Fibroblast of mammary gland (primary cell): ENCODE results near the gene KCP.

ENCODE experiments used
- DNase-seq: peaks from one replicate; pipeline ENCODE4 v3.0.0-alpha.2; 2010; ENCODE audit warnings: low read depth
- H3K4me3 ChIP-seq: 2 replicates; pipeline ENCODE4 v1.5.1; 2011; ENCODE audit warnings: low read depth, mild to moderate bottlenecking, low read length, moderate library complexity; ENCODE audit not compliant: control insufficient read depth
- TF ChIP-seq, protein P1 (sequence below): conservative IDR thresholded peaks from 2 replicates; pipeline ENCODE4 v1.5.1; 2011; ENCODE audit warnings: low read depth, low read length, inconsistent platforms; ENCODE audit not compliant: control insufficient read depth, insufficient read depth

Gene KCP

DNA sequence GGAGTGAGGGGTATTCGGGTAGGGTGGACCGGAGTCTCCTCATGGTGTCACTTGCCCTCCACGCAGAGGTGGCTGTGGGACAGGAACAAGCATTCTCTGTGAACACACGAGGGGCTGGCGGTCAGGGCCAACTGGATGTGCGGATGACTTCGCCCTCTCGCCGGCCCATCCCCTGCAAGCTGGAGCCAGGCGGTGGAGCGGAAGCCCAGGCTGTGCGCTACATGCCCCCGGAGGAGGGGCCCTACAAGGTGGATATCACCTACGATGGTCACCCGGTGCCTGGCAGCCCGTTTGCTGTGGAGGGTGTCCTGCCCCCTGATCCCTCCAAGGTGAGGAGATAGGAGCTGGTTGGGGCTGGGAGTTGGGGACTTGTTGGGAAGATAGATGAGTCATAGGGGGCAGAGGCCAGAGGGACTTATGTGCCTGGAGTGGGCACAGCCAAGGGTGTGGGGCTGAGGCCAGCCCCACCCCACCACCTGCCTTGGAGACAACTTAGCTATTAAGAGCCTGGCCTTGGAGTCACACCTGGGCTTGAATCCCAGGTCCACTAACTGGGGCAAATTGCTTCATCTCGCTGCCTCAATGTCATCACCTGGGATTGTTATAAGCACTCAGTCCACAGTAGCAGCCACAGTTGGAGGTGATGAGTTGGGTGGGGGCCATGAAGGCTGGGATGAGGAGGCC, 66.4 kb downstream of the KCP start:
- no peak overlapping the region for H3K4me3 ChIP-seq
- TF ChIP-seq, protein P1, sequence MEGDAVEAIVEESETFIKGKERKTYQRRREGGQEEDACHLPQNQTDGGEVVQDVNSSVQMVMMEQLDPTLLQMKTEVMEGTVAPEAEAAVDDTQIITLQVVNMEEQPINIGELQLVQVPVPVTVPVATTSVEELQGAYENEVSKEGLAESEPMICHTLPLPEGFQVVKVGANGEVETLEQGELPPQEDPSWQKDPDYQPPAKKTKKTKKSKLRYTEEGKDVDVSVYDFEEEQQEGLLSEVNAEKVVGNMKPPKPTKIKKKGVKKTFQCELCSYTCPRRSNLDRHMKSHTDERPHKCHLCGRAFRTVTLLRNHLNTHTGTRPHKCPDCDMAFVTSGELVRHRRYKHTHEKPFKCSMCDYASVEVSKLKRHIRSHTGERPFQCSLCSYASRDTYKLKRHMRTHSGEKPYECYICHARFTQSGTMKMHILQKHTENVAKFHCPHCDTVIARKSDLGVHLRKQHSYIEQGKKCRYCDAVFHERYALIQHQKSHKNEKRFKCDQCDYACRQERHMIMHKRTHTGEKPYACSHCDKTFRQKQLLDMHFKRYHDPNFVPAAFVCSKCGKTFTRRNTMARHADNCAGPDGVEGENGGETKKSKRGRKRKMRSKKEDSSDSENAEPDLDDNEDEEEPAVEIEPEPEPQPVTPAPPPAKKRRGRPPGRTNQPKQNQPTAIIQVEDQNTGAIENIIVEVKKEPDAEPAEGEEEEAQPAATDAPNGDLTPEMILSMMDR, result no peak
- DNase-seq, result no peak

GRCh38 chr7:128842674-128843641, 67.6 kb downstream of the KCP start:
- DNase-seq, result no peak
- H3K4me3 ChIP-seq, result no peak overlapping the region
- TF ChIP-seq, protein P1, result no peak

DNA sequence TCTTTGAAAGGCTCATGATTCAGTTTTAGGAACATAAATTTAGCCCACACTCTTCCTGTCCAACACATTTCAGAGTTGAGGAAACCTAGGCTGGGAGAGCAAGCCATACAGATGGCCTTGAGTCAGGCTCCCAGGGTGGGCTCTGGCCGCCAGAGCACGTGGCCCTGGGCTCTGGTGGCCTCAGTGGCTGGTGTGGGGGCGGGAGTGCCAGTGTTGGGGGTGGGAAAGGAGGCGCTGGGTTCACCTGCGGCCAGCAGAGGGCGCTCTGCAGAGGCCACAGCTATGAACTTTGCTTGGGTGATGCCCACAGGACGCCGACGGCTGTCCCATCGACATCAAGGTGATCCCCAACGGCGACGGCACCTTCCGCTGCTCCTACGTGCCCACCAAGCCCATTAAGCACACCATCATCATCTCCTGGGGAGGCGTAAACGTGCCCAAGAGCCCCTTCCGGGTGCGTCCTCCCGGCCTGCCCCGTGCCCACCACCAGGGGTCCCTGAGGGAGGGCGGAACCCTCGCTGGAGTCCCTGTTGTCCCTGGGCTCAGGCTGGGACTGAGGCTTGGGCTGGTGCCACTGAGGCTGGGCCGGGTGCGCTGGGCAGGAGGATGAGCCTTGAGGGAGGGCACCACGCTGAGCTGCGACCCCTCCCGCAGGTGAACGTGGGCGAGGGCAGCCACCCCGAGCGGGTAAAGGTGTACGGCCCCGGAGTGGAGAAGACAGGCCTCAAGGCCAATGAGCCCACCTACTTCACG, 68.4 kb downstream of the KCP start:
- no peak overlapping the region for H3K4me3 ChIP-seq
- peak; percentile 80 for DNase-seq
- TF ChIP-seq, protein P1, result peak; percentile 59

GRCh38 chr7:128841171-128841690, 69.3 kb downstream of the KCP start:
- H3K4me3 ChIP-seq, result no peak overlapping the region
- TF ChIP-seq, protein P1, result no peak
- DNase-seq, result no peak

DNA sequence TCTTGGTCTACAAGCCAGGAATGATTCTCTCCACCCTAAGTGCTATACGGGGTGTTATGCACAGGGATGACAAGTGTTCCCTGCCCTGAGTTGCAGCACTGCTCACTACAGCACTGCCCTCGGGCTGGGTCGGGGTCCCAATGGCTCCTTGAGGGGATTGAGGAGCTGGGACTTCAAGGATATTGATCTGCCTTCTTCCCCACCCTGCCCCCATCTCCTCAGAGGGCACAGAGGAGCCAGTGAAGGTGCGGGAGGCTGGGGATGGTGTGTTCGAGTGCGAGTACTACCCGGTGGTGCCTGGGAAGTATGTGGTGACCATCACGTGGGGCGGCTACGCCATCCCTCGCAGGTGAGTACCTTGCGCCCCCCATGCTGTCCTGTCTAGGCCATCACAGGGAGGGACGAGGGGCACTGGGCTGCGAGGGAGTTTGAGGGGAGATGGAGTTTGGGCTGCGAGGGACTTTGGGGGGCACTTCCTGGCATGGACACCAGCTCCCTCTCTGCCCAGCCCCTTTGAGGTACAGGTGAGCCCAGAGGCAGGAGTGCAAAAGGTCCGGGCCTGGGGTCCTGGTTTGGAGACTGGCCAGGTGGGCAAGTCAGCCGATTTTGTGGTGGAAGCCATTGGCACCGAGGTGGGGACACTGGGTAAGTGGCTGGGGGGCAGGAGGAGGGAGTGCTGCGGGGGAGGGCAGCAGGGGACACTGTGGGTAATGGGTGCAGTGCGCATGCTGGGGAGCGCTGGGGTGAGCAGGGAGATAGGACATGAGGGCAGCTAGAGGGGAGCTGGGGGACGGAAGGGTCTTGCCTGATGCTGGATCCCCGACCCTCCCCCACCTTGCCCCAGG, 70.0 kb downstream of the KCP start:
- no peak overlapping the region for H3K4me3 ChIP-seq
- no peak for DNase-seq
- TF ChIP-seq, protein P1, result no peak
